A549 treated with CORT108297 at 1 μM for 4 hours (cell line): ENCODE results near the gene CUL9. TPM values are rescaled to one million over a fixed set of nuclear protein-coding genes. Genes with fewer than 3 reads are reported as not detected.

ENCODE experiments used
- total RNA-seq: library from RNA; stranded (reverse); fragments of 200-300 nt; extraction: Qiagen RNA extraction; gene quantifications from 5 replicates; pipeline ENCODE4 v1.2.3, GENCODE V29; 2022

Gene CUL9
- total RNA-seq: 6.6 to 11.6 TPM (median 9.9 TPM) in 5 replicates

GRCh38 chr6:43181942-43182860 is at the start of gene CUL9:
Gene CUL9, plus strand, starts transcription at chr6:43182196. Its CDS starts 2,115 bp downstream, at chr6:43184311.

GRCh38 chr6:43170931-43171706 is 10.9 kb upstream of the CUL9 start, which contains the start of gene SRF:
Gene SRF, plus strand, starts transcription at chr6:43171269. Its CDS starts 388 bp downstream, at chr6:43171657.

GRCh38 chr6:43228951-43229802 is 47.2 kb downstream of the CUL9 start, which contains the start of gene DNPH1:
Gene DNPH1, minus strand, starts transcription at chr6:43229481. Its CDS starts 25 bp downstream, at chr6:43229456.

GRCh38 chr6:43242908-43243663 is 61.1 kb downstream of the CUL9 start, which contains the start of gene TTBK1:
Gene TTBK1, plus strand, starts transcription at chr6:43243481. Its CDS starts 3,180 bp downstream, at chr6:43246661.

Other genes with a start within 250 kb of the CUL9 start
- 0.10 to 0.14 TPM (median 0.12 TPM) in 4 of 5 replicates, not detected in the other for gene GNMT, start 221.4 kb upstream of the CUL9 start, total RNA-seq
- 6.7 to 10.0 TPM (median 9.7 TPM) in 5 replicates for gene PEX6, start 203.0 kb upstream of the CUL9 start, total RNA-seq
- gene PPP2R5D, start 197.6 kb upstream of the CUL9 start, total RNA-seq: 25.0 to 30.2 TPM (median 27.5 TPM) in 5 replicates
- gene MEA1, start 168.2 kb upstream of the CUL9 start, total RNA-seq: 88.9 to 97.4 TPM (median 95.8 TPM) in 5 replicates
- gene KLHDC3, start 167.9 kb upstream of the CUL9 start, total RNA-seq: 24.9 to 33.1 TPM (median 30.2 TPM) in 5 replicates
- gene RRP36, start 160.6 kb upstream of the CUL9 start, total RNA-seq: 67.9 to 75.6 TPM (median 70.9 TPM) in 5 replicates
- 6.3 to 9.0 TPM (median 7.6 TPM) in 5 replicates for gene CUL7, start 128.3 kb upstream of the CUL9 start, total RNA-seq
- 58.0 to 62.4 TPM (median 60.0 TPM) in 5 replicates for gene MRPL2, start 122.8 kb upstream of the CUL9 start, total RNA-seq
- 5.9 to 8.6 TPM (median 7.6 TPM) in 5 replicates for gene KLC4, start 122.6 kb upstream of the CUL9 start, total RNA-seq
- 3.9 to 5.6 TPM (median 4.8 TPM) in 5 replicates for gene PTK7, start 105.9 kb upstream of the CUL9 start, total RNA-seq
- gene SRF, start 10.9 kb upstream of the CUL9 start, total RNA-seq: 13.7 to 19.0 TPM (median 16.3 TPM) in 5 replicates
- gene DNPH1, start 47.3 kb downstream of the CUL9 start, total RNA-seq: 70.9 to 113 TPM (median 104 TPM) in 5 replicates
- gene TTBK1, start 61.3 kb downstream of the CUL9 start, total RNA-seq: 0.03 to 0.06 TPM (median 0.05 TPM) in 5 replicates
- gene SLC22A7, start 116.1 kb downstream of the CUL9 start, total RNA-seq: not detected in 5 replicates
- 0.44 to 1.1 TPM (median 0.52 TPM) in 5 replicates for gene CRIP3, start 126.6 kb downstream of the CUL9 start, total RNA-seq
- 3.6 to 5.9 TPM (median 5.3 TPM) in 5 replicates for gene ZNF318, start 187.5 kb downstream of the CUL9 start, total RNA-seq
- 6.0 to 13.1 TPM (median 10.5 TPM) in 5 replicates for gene ABCC10, start 245.3 kb downstream of the CUL9 start, total RNA-seq